Measurements from ENCODE around the gene MCTP1. TPM values are rescaled to one million over a fixed set of nuclear protein-coding genes. Genes with fewer than 3 reads are reported as not detected.

MCTP1 gene
- total RNA-seq, 1 donor: 5.8 TPM

DNA sequence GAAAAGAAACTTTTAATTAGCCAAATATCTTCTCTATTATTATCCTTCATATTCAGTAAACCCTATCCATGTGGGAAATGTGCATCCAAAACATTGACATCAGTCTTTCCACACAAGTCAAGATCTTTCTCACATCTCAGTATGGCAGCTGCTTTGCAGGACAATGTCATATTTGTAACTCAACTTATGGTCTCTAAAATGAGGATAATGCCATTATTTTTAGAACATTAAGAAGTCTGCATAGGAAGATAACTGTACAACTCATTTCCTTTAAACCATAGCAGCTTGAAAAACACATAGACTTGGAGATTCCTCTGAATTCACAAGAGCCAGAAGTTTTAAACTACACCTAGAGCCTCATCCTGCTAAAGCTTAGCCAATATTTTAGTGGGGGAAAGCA is 43.7 kb downstream of the MCTP1 start:
- TF ChIP-seq, protein P1, sequence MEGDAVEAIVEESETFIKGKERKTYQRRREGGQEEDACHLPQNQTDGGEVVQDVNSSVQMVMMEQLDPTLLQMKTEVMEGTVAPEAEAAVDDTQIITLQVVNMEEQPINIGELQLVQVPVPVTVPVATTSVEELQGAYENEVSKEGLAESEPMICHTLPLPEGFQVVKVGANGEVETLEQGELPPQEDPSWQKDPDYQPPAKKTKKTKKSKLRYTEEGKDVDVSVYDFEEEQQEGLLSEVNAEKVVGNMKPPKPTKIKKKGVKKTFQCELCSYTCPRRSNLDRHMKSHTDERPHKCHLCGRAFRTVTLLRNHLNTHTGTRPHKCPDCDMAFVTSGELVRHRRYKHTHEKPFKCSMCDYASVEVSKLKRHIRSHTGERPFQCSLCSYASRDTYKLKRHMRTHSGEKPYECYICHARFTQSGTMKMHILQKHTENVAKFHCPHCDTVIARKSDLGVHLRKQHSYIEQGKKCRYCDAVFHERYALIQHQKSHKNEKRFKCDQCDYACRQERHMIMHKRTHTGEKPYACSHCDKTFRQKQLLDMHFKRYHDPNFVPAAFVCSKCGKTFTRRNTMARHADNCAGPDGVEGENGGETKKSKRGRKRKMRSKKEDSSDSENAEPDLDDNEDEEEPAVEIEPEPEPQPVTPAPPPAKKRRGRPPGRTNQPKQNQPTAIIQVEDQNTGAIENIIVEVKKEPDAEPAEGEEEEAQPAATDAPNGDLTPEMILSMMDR (IDR thresholded peaks at IDR 0.05; ENCODE audit: extremely low read depth, low read depth, low read length): no peak
- no peaks in the 10 kb centered on the region for H3K36me3 ChIP-seq (ENCODE audit: insufficient read depth, low read length)
- H3K4me2 ChIP-seq (ENCODE audit: insufficient read depth, low read length): no peak overlapping the region
- no peak overlapping the region for H2AFZ ChIP-seq (ENCODE audit: low read length)
- peaks cover 5% of the 10 kb centered on the region for H3K4me1 ChIP-seq (ENCODE audit: insufficient read depth, low read length)
- no peak overlapping the region for H3K4me3 ChIP-seq (ENCODE audit: insufficient read depth, low read length)
- no peaks in the 10 kb centered on the region for H4K20me1 ChIP-seq (ENCODE audit: insufficient read depth, low read length)
- H3K9me3 ChIP-seq (ENCODE audit: low read depth, low read length): no peaks in the 10 kb centered on the region
- H3K27me3 ChIP-seq (ENCODE audit: insufficient read depth, low read length): no peaks in the 10 kb centered on the region
- DNase-seq (ENCODE audit: insufficient read length, low spot score, missing footprints): no peak
- H3K79me2 ChIP-seq (ENCODE audit: insufficient read depth, low read length): no peaks in the 10 kb centered on the region
- no peak overlapping the region for H3K27ac ChIP-seq (ENCODE audit: low read depth, low read length)

DNA sequence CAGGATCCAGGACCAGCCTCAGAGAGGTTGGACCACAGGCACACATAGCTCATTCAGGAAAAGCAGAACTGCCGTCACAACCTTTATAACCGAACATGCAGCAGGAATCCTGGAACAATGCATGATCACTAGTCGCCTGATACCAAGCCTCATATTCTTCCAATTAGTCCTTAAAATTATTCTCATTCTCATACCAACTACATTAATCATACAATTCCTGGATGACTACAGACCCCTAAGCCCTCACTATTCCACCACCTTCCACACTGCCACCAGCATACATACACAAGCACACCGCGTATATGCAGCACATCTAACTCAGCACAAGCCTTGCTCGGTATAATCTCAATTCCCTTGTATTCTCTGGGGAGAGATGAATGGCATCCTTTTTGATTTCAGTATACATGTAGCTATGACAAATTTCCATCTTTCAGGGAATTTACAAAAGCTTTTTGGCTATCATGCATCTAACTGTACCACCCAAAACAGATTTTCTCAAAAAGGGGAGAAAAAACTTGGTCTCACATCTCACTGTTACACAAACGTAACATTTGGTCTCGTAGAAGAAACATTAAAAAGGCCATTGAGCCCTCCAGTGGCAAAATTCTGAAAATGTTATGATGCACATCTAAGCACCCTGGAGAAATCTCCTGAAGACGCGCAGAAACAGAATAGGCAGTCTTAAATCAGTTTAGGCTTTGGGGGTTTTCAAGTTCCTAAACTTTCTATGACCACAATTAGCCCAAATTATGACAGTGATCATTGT is 46.2 kb downstream of the MCTP1 start:
- no peak for DNase-seq (ENCODE audit: insufficient read length, low spot score, missing footprints)
- H3K9me3 ChIP-seq (ENCODE audit: low read depth, low read length): no peaks in the 10 kb centered on the region
- H4K20me1 ChIP-seq (ENCODE audit: insufficient read depth, low read length): no peaks in the 10 kb centered on the region
- no peaks in the 10 kb centered on the region for H3K27me3 ChIP-seq (ENCODE audit: insufficient read depth, low read length)
- peak overlapping the region; percentile 45 for H2AFZ ChIP-seq (ENCODE audit: low read length)
- H3K79me2 ChIP-seq (ENCODE audit: insufficient read depth, low read length): no peaks in the 10 kb centered on the region
- H3K36me3 ChIP-seq (ENCODE audit: insufficient read depth, low read length): no peaks in the 10 kb centered on the region
- H3K4me3 ChIP-seq (ENCODE audit: insufficient read depth, low read length): peak overlapping the region; percentile 8
- peaks cover 5% of the 10 kb centered on the region for H3K4me1 ChIP-seq (ENCODE audit: insufficient read depth, low read length)
- H3K27ac ChIP-seq (ENCODE audit: low read depth, low read length): no peak overlapping the region
- peak overlapping the region; percentile 72 for H3K4me2 ChIP-seq (ENCODE audit: insufficient read depth, low read length)
- TF ChIP-seq, protein P1 (IDR thresholded peaks at IDR 0.05; ENCODE audit: extremely low read depth, low read depth, low read length): peak; percentile 50

DNA sequence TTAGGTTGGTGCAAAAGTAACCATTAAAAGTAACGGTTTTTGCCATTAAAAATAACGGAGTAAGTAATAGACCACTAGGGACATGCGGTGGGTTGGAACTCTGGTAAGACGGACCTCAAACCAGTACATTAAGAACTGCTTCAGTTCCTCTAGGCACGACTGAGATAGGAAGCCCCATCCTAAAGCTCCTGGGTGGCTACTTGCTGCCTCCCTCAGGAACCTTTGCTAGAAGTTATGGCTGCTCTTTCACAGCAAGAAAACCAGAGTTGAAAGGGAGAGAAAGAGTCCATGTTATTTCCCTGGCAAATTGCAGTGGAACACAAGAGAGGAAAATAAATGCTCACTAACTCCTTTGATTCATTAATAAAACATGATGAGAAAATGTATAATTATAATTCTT is 47.6 kb downstream of the MCTP1 start:
- Histone ChIP-seq H3K79me2 (ENCODE audit: insufficient read depth, low read length) (no peaks in the 10 kb centered on the region), H3K4me3 (ENCODE audit: insufficient read depth, low read length) (no peak overlapping the region), H2AFZ (ENCODE audit: low read length) (no peak overlapping the region), H3K36me3 (ENCODE audit: insufficient read depth, low read length) (no peaks in the 10 kb centered on the region), H3K4me1 (ENCODE audit: insufficient read depth, low read length) (peaks cover 5% of the 10 kb centered on the region), H3K4me2 (ENCODE audit: insufficient read depth, low read length) (no peak overlapping the region), H3K27me3 (ENCODE audit: insufficient read depth, low read length) (no peaks in the 10 kb centered on the region), H4K20me1 (ENCODE audit: insufficient read depth, low read length) (no peaks in the 10 kb centered on the region), H3K27ac (ENCODE audit: low read depth, low read length) (no peak overlapping the region), H3K9me3 (ENCODE audit: low read depth, low read length) (no peaks in the 10 kb centered on the region)
- DNase-seq (ENCODE audit: insufficient read length, low spot score, missing footprints): no peak
- TF ChIP-seq, protein P1 (IDR thresholded peaks at IDR 0.05; ENCODE audit: extremely low read depth, low read depth, low read length): no peak

DNA sequence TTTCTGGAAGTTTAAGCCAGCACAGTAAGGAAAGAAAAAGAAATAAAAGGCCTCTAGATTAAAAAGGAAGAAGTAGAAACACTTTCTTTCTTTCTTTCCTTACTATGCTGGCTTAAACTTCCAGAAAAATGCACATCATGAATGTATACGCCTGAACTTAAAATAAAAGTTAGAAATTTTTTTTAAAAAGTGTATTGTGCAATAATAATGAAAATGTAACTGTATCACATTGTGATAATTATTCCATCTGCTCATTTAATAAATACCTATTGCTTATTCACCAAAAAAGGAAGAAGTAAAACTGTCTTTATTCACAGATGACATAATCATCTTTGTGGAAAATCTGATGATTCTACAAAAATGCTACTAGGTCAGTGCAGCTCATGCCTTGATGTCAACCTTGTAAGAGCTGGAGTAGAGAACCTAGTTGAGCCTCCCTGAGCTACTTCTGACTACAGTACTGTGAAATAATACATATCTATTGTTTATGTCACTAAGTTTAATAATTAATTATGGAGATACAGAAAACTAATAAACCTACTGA is 49.4 kb downstream of the MCTP1 start:
- no peak for DNase-seq (ENCODE audit: insufficient read length, low spot score, missing footprints)
- no peaks in the 10 kb centered on the region for H3K36me3 ChIP-seq (ENCODE audit: insufficient read depth, low read length)
- H3K9me3 ChIP-seq (ENCODE audit: low read depth, low read length): no peaks in the 10 kb centered on the region
- no peak overlapping the region for H2AFZ ChIP-seq (ENCODE audit: low read length)
- H4K20me1 ChIP-seq (ENCODE audit: insufficient read depth, low read length): no peaks in the 10 kb centered on the region
- H3K27me3 ChIP-seq (ENCODE audit: insufficient read depth, low read length): no peaks in the 10 kb centered on the region
- no peaks in the 10 kb centered on the region for H3K79me2 ChIP-seq (ENCODE audit: insufficient read depth, low read length)
- no peak overlapping the region for H3K27ac ChIP-seq (ENCODE audit: low read depth, low read length)
- no peak overlapping the region for H3K4me3 ChIP-seq (ENCODE audit: insufficient read depth, low read length)
- TF ChIP-seq, protein P1 (IDR thresholded peaks at IDR 0.05; ENCODE audit: extremely low read depth, low read depth, low read length): no peak
- no peak overlapping the region for H3K4me2 ChIP-seq (ENCODE audit: insufficient read depth, low read length)
- peaks cover 5% of the 10 kb centered on the region for H3K4me1 ChIP-seq (ENCODE audit: insufficient read depth, low read length)

All from osteoblast (primary cell).